GM23338 (cell line): ENCODE measurements around the gene FOXP1. TPM values are rescaled to one million over a fixed set of nuclear protein-coding genes. Genes with fewer than 3 reads are reported as not detected.

Source experiments
- ATAC-seq: fragments of 200-7000 bp; cut with Tn5 transposase; 3 replicates; pipeline ENCODE4 v1.9.1; 2020
- DNase-seq: peaks from one replicate; pipeline ENCODE4 v3.0.0-alpha.2; 2015; ENCODE audit warnings: low spot score
- H2AFZ ChIP-seq: fragments of 200-600 bp; sonication (generic); 2 replicates; pipeline ENCODE4 v1.8.0; 2016; ENCODE audit warnings: antibody characterized with exemption, mild to moderate bottlenecking, moderate library complexity
- H3F3A ChIP-seq: fragments of 200-600 bp; sonication (generic); replicated peaks from 2 replicates; pipeline ENCODE4 v1.8.0; 2017; ENCODE audit warnings: antibody characterized with exemption, mixed run types, low read depth
- H3K27ac ChIP-seq: fragments of 200-600 bp; sonication (generic); 2 replicates; pipeline ENCODE4 v1.6.1; 2016; ENCODE audit warnings: low read depth
- H3K27me3 ChIP-seq: fragments of 200-600 bp; sonication (generic); 2 replicates; pipeline ENCODE4 v1.8.0; 2016; ENCODE audit warnings: mild to moderate bottlenecking, mixed run types, moderate library complexity; ENCODE audit not compliant: insufficient read depth
- H3K36me3 ChIP-seq: fragments of 200-600 bp; sonication (generic); 2 replicates; pipeline ENCODE4 v1.8.0; 2016; ENCODE audit warnings: mild to moderate bottlenecking; ENCODE audit not compliant: insufficient read depth
- H3K4me1 ChIP-seq: fragments of 200-600 bp; sonication (generic); 2 replicates; pipeline ENCODE4 v1.8.0; 2016; ENCODE audit warnings: mild to moderate bottlenecking, moderate library complexity; ENCODE audit not compliant: insufficient read depth
- H3K4me2 ChIP-seq: fragments of 200-600 bp; sonication (generic); 2 replicates; pipeline ENCODE4 v1.7.1; 2017; ENCODE audit warnings: mixed run types
- H3K4me3 ChIP-seq: fragments of 200-600 bp; sonication (generic); 2 replicates; pipeline ENCODE4 v1.6.1; 2016; ENCODE audit warnings: mixed run types
- H3K79me2 ChIP-seq: fragments of 200-600 bp; sonication (generic); replicated peaks from 2 replicates; pipeline ENCODE4 v1.8.0; 2017; ENCODE audit warnings: mild to moderate bottlenecking; ENCODE audit not compliant: insufficient read depth
- H3K9me2 ChIP-seq: fragments of 200-600 bp; sonication (generic); 2 replicates; pipeline ENCODE4 v1.8.0; 2017; ENCODE audit not compliant: insufficient read depth
- H4K20me1 ChIP-seq: fragments of 200-600 bp; sonication (generic); replicated peaks from 2 replicates; pipeline ENCODE4 v1.8.0; 2017; ENCODE audit warnings: mild to moderate bottlenecking; ENCODE audit not compliant: insufficient read depth
- H3K27ac Mint-ChIP-seq: 2 replicates; pipeline ENCODE4 v1.8.0; 2020; ENCODE audit warnings: inconsistent platforms, mild to moderate bottlenecking, moderate library complexity, mixed read lengths
- H3K27me3 Mint-ChIP-seq: 3 replicates; pipeline ENCODE4 v1.8.0; 2022; ENCODE audit warnings: low read depth, mild to moderate bottlenecking, moderate library complexity, mixed read lengths, inconsistent platforms; ENCODE audit not compliant: insufficient read depth, poor library complexity
- H3K36me3 Mint-ChIP-seq: 3 replicates; pipeline ENCODE4 v1.8.0; 2021; ENCODE audit warnings: low read depth, mild to moderate bottlenecking, inconsistent platforms, moderate library complexity, mixed read lengths
- H3K4me1 Mint-ChIP-seq: 3 replicates; pipeline ENCODE4 v1.8.0; 2020; ENCODE audit warnings: mild to moderate bottlenecking, inconsistent platforms, mixed read lengths
- H3K4me3 Mint-ChIP-seq: 3 replicates; pipeline ENCODE4 v1.8.0; 2021; ENCODE audit warnings: moderate library complexity, mild to moderate bottlenecking, inconsistent platforms, mixed read lengths
- H3K9me3 Mint-ChIP-seq: 3 replicates; pipeline ENCODE4 v1.8.0; 2020; ENCODE audit warnings: moderate library complexity, mild to moderate bottlenecking, inconsistent platforms, mixed read lengths
- CREB1 ChIP-seq: fragments of 250-450 bp; sonication (Bioruptor Pico); IDR thresholded peaks from 2 replicates; pipeline ENCODE4 v1.5.0; 2020; ENCODE audit warnings: low read depth, mild to moderate bottlenecking, moderate library complexity
- EZH2 ChIP-seq: fragments of 200-600 bp; sonication (generic); IDR thresholded peaks from one replicate; pipeline ENCODE4 v1.8.0; 2017; ENCODE audit warnings: antibody characterized with exemption, mild to moderate bottlenecking, low read depth; ENCODE audit not compliant: unreplicated experiment
- EZH2phosphoT487 ChIP-seq: fragments of 200-600 bp; sonication (generic); IDR thresholded peaks from one replicate; pipeline ENCODE4 v1.8.1; 2018; ENCODE audit warnings: antibody characterized with exemption; ENCODE audit not compliant: unreplicated experiment
- JUNB ChIP-seq: IDR thresholded peaks from one replicate; pipeline ENCODE4 v1.6.1; 2016; ENCODE audit warnings: antibody characterized with exemption; ENCODE audit not compliant: unreplicated experiment
- NANOG ChIP-seq: IDR thresholded peaks from 2 replicates; pipeline ENCODE4 v1.6.1; 2016; ENCODE audit warnings: antibody characterized with exemption, borderline replicate concordance
- POLR2AphosphoS5 ChIP-seq: IDR thresholded peaks from 2 replicates; pipeline ENCODE4 v1.6.1; 2016; ENCODE audit warnings: antibody characterized with exemption, low read depth
- STAT1 ChIP-seq: IDR thresholded peaks from one replicate; pipeline ENCODE4 v1.6.1; 2016; ENCODE audit warnings: antibody characterized with exemption; ENCODE audit not compliant: unreplicated experiment
- ZNF114 ChIP-seq: fragments of 250-450 bp; sonication (Bioruptor Pico); IDR thresholded peaks from 2 replicates; pipeline ENCODE4 v1.5.0; 2020; ENCODE audit warnings: mild to moderate bottlenecking, moderate library complexity
- ZNF331 ChIP-seq: fragments of 250-450 bp; sonication (Bioruptor Pico); IDR thresholded peaks from 2 replicates; pipeline ENCODE4 v1.5.0; 2020; ENCODE audit warnings: low read depth, mild to moderate bottlenecking, moderate library complexity
- polyA plus RNA-seq: library from polyadenylated mRNA; unstranded; fragments of >200 nt; fragmentation: Nextera tagmentation; extraction: Ambion mirVana; gene quantifications from 2 replicates; pipeline ENCODE4 v1.2.1, GENCODE V29; 2016
- total RNA-seq: library from RNA; depleted of rRNA; stranded (reverse); fragments of >200 nt; shearing (Covaris generic); gene quantifications from 2 replicates; pipeline ENCODE4 v1.2.3, GENCODE V29; 2014
- TF ChIP-seq, protein P1 (sequence below): fragments of 250-450 bp; sonication (Bioruptor Pico); IDR thresholded peaks from 2 replicates; pipeline ENCODE4 v1.5.0; 2020; ENCODE audit warnings: mild to moderate bottlenecking, moderate library complexity
- TF ChIP-seq, protein P2 (sequence below): IDR thresholded peaks from 2 replicates; pipeline ENCODE4 v1.6.1; 2016; ENCODE audit warnings: antibody characterized with exemption
- TF ChIP-seq, protein P3 (sequence below), 2 experiments: fragments of 200-600 bp in 1 of 2; sonication (generic) in 1 of 2; conservative IDR thresholded peaks; 2 replicates each; pipeline versions ENCODE4 v1.5.1 to v1.6.1; 2016 to 2017; ENCODE audit warnings: antibody characterized with exemption in 2 of 2, low read depth in 2 of 2, mild to moderate bottlenecking in 2 of 2, moderate library complexity in 1 of 2
- TF ChIP-seq, protein P4 (sequence below): IDR thresholded peaks from one replicate; pipeline ENCODE4 v1.6.1; 2018; ENCODE audit warnings: antibody characterized with exemption; ENCODE audit not compliant: unreplicated experiment

The FOXP1 gene
- total and polyA plus RNA-seq, 2 experiments from 2014 or later: 32.9 to 35.5 TPM

DNA sequence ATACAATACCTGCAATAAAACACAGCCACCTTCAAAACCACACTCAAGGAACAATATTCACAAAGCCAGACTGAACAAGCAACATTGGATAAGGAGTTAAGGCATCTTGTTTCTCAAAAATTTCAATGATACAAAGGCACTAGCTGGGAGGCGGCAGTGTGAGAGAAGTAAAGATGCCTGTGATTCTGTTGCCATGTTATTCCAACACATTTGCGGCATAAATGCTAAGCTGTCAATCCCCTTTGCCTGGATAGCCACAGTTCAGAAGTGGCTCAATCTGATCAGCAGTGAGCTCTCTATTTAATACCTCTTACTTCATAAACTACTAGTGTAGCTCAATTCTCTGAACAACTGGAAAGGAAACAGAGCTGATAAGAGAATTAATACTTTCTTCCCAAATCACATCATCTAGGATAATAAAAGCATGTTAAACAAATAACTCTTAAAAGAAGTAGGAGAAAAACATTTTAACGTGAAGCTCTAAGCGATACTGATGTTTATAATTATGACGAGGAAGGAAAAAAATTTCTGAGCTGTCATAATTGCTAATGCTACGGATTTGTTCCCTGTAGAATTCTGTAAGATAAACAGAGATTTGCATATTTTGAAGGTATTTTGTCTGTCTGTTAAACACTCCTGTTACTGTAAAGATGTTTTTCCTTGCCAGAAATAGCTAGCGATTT, 358.4 kb downstream of the FOXP1 start:
- no peak for DNase-seq
- TF ChIP-seq NANOG: no peak
- TF ChIP-seq, protein P1, sequence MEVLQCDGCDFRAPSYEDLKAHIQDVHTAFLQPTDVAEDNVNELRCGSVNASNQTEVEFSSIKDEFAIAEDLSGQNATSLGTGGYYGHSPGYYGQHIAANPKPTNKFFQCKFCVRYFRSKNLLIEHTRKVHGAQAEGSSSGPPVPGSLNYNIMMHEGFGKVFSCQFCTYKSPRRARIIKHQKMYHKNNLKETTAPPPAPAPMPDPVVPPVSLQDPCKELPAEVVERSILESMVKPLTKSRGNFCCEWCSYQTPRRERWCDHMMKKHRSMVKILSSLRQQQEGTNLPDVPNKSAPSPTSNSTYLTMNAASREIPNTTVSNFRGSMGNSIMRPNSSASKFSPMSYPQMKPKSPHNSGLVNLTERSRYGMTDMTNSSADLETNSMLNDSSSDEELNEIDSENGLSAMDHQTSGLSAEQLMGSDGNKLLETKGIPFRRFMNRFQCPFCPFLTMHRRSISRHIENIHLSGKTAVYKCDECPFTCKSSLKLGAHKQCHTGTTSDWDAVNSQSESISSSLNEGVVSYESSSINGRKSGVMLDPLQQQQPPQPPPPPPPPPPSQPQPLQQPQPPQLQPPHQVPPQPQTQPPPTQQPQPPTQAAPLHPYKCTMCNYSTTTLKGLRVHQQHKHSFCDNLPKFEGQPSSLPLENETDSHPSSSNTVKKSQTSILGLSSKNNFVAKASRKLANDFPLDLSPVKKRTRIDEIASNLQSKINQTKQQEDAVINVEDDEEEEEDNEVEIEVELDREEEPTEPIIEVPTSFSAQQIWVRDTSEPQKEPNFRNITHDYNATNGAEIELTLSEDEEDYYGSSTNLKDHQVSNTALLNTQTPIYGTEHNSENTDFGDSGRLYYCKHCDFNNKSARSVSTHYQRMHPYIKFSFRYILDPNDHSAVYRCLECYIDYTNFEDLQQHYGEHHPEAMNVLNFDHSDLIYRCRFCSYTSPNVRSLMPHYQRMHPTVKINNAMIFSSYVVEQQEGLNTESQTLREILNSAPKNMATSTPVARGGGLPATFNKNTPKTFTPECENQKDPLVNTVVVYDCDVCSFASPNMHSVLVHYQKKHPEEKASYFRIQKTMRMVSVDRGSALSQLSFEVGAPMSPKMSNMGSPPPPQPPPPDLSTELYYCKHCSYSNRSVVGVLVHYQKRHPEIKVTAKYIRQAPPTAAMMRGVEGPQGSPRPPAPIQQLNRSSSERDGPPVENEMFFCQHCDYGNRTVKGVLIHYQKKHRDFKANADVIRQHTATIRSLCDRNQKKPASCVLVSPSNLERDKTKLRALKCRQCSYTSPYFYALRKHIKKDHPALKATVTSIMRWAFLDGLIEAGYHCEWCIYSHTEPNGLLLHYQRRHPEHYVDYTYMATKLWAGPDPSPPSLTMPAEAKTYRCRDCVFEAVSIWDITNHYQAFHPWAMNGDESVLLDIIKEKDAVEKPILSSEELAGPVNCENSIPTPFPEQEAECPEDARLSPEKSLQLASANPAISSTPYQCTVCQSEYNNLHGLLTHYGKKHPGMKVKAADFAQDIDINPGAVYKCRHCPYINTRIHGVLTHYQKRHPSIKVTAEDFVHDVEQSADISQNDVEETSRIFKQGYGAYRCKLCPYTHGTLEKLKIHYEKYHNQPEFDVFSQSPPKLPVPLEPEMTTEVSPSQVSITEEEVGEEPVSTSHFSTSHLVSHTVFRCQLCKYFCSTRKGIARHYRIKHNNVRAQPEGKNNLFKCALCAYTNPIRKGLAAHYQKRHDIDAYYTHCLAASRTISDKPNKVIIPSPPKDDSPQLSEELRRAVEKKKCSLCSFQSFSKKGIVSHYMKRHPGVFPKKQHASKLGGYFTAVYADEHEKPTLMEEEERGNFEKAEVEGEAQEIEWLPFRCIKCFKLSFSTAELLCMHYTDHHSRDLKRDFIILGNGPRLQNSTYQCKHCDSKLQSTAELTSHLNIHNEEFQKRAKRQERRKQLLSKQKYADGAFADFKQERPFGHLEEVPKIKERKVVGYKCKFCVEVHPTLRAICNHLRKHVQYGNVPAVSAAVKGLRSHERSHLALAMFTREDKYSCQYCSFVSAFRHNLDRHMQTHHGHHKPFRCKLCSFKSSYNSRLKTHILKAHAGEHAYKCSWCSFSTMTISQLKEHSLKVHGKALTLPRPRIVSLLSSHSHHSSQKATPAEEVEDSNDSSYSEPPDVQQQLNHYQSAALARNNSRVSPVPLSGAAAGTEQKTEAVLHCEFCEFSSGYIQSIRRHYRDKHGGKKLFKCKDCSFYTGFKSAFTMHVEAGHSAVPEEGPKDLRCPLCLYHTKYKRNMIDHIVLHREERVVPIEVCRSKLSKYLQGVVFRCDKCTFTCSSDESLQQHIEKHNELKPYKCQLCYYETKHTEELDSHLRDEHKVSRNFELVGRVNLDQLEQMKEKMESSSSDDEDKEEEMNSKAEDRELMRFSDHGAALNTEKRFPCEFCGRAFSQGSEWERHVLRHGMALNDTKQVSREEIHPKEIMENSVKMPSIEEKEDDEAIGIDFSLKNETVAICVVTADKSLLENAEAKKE: no peak
- TF ChIP-seq, protein P2, sequence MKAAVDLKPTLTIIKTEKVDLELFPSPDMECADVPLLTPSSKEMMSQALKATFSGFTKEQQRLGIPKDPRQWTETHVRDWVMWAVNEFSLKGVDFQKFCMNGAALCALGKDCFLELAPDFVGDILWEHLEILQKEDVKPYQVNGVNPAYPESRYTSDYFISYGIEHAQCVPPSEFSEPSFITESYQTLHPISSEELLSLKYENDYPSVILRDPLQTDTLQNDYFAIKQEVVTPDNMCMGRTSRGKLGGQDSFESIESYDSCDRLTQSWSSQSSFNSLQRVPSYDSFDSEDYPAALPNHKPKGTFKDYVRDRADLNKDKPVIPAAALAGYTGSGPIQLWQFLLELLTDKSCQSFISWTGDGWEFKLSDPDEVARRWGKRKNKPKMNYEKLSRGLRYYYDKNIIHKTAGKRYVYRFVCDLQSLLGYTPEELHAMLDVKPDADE: no peak
- TF ChIP-seq, protein P3, sequence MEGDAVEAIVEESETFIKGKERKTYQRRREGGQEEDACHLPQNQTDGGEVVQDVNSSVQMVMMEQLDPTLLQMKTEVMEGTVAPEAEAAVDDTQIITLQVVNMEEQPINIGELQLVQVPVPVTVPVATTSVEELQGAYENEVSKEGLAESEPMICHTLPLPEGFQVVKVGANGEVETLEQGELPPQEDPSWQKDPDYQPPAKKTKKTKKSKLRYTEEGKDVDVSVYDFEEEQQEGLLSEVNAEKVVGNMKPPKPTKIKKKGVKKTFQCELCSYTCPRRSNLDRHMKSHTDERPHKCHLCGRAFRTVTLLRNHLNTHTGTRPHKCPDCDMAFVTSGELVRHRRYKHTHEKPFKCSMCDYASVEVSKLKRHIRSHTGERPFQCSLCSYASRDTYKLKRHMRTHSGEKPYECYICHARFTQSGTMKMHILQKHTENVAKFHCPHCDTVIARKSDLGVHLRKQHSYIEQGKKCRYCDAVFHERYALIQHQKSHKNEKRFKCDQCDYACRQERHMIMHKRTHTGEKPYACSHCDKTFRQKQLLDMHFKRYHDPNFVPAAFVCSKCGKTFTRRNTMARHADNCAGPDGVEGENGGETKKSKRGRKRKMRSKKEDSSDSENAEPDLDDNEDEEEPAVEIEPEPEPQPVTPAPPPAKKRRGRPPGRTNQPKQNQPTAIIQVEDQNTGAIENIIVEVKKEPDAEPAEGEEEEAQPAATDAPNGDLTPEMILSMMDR (conservative IDR thresholded peaks at IDR 0.05; ENCODE audit: low read depth in 2 of 2): no peak
- no peak for TF ChIP-seq STAT1
- TF ChIP-seq, protein P4, sequence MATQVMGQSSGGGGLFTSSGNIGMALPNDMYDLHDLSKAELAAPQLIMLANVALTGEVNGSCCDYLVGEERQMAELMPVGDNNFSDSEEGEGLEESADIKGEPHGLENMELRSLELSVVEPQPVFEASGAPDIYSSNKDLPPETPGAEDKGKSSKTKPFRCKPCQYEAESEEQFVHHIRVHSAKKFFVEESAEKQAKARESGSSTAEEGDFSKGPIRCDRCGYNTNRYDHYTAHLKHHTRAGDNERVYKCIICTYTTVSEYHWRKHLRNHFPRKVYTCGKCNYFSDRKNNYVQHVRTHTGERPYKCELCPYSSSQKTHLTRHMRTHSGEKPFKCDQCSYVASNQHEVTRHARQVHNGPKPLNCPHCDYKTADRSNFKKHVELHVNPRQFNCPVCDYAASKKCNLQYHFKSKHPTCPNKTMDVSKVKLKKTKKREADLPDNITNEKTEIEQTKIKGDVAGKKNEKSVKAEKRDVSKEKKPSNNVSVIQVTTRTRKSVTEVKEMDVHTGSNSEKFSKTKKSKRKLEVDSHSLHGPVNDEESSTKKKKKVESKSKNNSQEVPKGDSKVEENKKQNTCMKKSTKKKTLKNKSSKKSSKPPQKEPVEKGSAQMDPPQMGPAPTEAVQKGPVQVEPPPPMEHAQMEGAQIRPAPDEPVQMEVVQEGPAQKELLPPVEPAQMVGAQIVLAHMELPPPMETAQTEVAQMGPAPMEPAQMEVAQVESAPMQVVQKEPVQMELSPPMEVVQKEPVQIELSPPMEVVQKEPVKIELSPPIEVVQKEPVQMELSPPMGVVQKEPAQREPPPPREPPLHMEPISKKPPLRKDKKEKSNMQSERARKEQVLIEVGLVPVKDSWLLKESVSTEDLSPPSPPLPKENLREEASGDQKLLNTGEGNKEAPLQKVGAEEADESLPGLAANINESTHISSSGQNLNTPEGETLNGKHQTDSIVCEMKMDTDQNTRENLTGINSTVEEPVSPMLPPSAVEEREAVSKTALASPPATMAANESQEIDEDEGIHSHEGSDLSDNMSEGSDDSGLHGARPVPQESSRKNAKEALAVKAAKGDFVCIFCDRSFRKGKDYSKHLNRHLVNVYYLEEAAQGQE: no peak
- no peak for TF ChIP-seq ZNF114
- TF ChIP-seq EZH2: no peak
- no peak for TF ChIP-seq EZH2phosphoT487
- no peak for TF ChIP-seq CREB1 (CRISPR knock-in tag)
- no peak for TF ChIP-seq JUNB
- no peak for TF ChIP-seq ZNF331
- no peak for TF ChIP-seq POLR2AphosphoS5
- Histone ChIP-seq H3K36me3 (no peaks in the 10 kb centered on the region), H3K27ac (no peak overlapping the region), H3K4me3 (no peak overlapping the region), H3K9me2 (no peaks in the 10 kb centered on the region; the same call in 1 of the 2 replicates), H3K4me1 (peaks cover 21% of the 10 kb centered on the region), H3K27me3 (no peaks in the 10 kb centered on the region), H4K20me1 (no peaks in the 10 kb centered on the region), H3K79me2 (peaks cover 7% of the 10 kb centered on the region), H3K4me2 (no peak overlapping the region), H2AFZ (no peak overlapping the region), H3F3A (no peaks in the 10 kb centered on the region)
- H3K4me3 Mint-ChIP-seq: no peak overlapping the region
- no peak overlapping the region for H3K27ac Mint-ChIP-seq
- no peaks in the 10 kb centered on the region; the same call in 2 of the 3 replicates for H3K36me3 Mint-ChIP-seq
- no peaks in the 10 kb centered on the region for H3K9me3 Mint-ChIP-seq
- ATAC-seq: no peak
- H3K4me1 Mint-ChIP-seq: peaks cover 32% of the 10 kb centered on the region
- H3K27me3 Mint-ChIP-seq: peaks cover 8% of the 10 kb centered on the region
